Lung (tissue), 10 donors: ENCODE measurements around the gene SRGAP2C. TPM values are rescaled to one million over a fixed set of nuclear protein-coding genes. Genes with fewer than 3 reads are reported as not detected.
A peak's percentile ranks its signal among the peaks of the same experiment; 100 is the strongest.
"Not testable (repeated sequence)": the region's sequence is repeated elsewhere in the genome, so short reads cannot be mapped to it uniquely, and the experiment has no call there.

Experiments
- ATAC-seq: fragments of 200-7000 bp; cut with Tn5 transposase; one replicate; pipeline ENCODE4 v1.9.1; 2020; ENCODE audit warnings: moderate number of reproducible peaks; ENCODE audit not compliant: insufficient read depth, low FRiP score
- DNase-seq, 3 donors: peaks; one replicate each; pipeline ENCODE4 v3.0.0-alpha.2; 2013 to 2017
- H3K27ac ChIP-seq, 2 donors: one replicate each; pipeline ENCODE4 v1.5.1; 2013; ENCODE audit warnings: mild to moderate bottlenecking in 2 of 2, moderate library complexity in 2 of 2, control low read depth in 1 of 2, inconsistent platforms in 1 of 2, low read depth in 1 of 2, low read length in 1 of 2
- H3K27me3 ChIP-seq, 3 donors: one replicate each; pipeline ENCODE4 v1.5.1; 2013; ENCODE audit warnings: low read length in 2 of 3; ENCODE audit not compliant: control insufficient read depth in 3 of 3, insufficient read depth in 3 of 3
- H3K36me3 ChIP-seq, 4 donors: one replicate each; pipeline ENCODE4 v1.5.1; 2013; ENCODE audit warnings: low read length in 4 of 4, mild to moderate bottlenecking in 1 of 4, moderate library complexity in 1 of 4; ENCODE audit not compliant: control insufficient read depth in 4 of 4, insufficient read depth in 4 of 4
- H3K4me1 ChIP-seq, 5 donors: one replicate each; pipeline ENCODE4 v1.5.1; 2013; ENCODE audit warnings: low read length in 5 of 5, mild to moderate bottlenecking in 2 of 5, moderate library complexity in 1 of 5; ENCODE audit not compliant: control insufficient read depth in 5 of 5, insufficient read depth in 5 of 5
- H3K4me3 ChIP-seq: one replicate; pipeline ENCODE4 v1.5.1; 2013; ENCODE audit warnings: mild to moderate bottlenecking, control low read depth, moderate library complexity
- H3K9ac ChIP-seq, 2 donors: one replicate each; pipeline ENCODE4 v1.5.1; 2013; ENCODE audit warnings: low read length in 2 of 2, control low read depth in 1 of 2; ENCODE audit not compliant: insufficient read depth in 1 of 2
- H3K9me3 ChIP-seq, 4 donors: one replicate each; pipeline ENCODE4 v1.5.1; 2013; ENCODE audit warnings: low read length in 3 of 4, mild to moderate bottlenecking in 1 of 4, moderate library complexity in 1 of 4; ENCODE audit not compliant: control insufficient read depth in 4 of 4, insufficient read depth in 3 of 4
- WGBS, 2 donors: extraction: QIAGEN DNeasy Blood & Tissue Kit; methylation state at CpG; one replicate each; pipeline ENCODE4 v1.1.7; 2013; 5-methylcytosine and 5-hydroxymethylcytosine counted together
- polyA plus RNA-seq, 2 donors: library from polyadenylated mRNA; stranded (reverse); fragments of 200-250 nt; gene quantifications; one replicate each; pipeline ENCODE4 v1.2.1, GENCODE V29; 2013
- total RNA-seq, 2 donors: library from RNA; depleted of rRNA in 1 of 2; stranded (reverse); fragments of >200 nt in 1 of 2; gene quantifications; one replicate each; pipeline ENCODE4 v1.2.1, GENCODE V29; 2014 to 2021
- donor health status: Bipolar disorder and iron deficiency.
- donor health status: healthy.
- donor health status: DM: yes; HTN: yes; CAD: no.

The SRGAP2C gene
- total and polyA plus RNA-seq, 4 donors, result 3.9 to 34.6 (median 12.9) TPM

- H3K36me3 ChIP-seq, H3K4me1 ChIP-seq, DNase-seq, H3K9me3 ChIP-seq, H3K4me3 ChIP-seq, H3K27ac ChIP-seq, H3K27me3 ChIP-seq, H3K9ac ChIP-seq, ATAC-seq: not testable (repeated sequence)
- 77% methylated on average over 3 to 5 of the region's 6 CpGs for WGBS, 2 donors
Measured at GRCh38 chr1:121208375-121208774, 23.6 kb downstream of the SRGAP2C start.

GRCh38 chr1:121210778-121211177 is 26.0 kb downstream of the SRGAP2C start:
- not testable (repeated sequence) for ATAC-seq, H3K27me3 ChIP-seq, H3K9ac ChIP-seq, H3K36me3 ChIP-seq, H3K4me1 ChIP-seq, DNase-seq, H3K9me3 ChIP-seq, H3K27ac ChIP-seq, H3K4me3 ChIP-seq
- 90% methylated on average over 1 of the region's 2 CpGs; no CpG with 5 or more reads in 1 of the 2 donors for WGBS, 2 donors

- H3K9me3 ChIP-seq, H3K4me1 ChIP-seq, H3K4me3 ChIP-seq, H3K27ac ChIP-seq, ATAC-seq, H3K9ac ChIP-seq, H3K36me3 ChIP-seq, DNase-seq, H3K27me3 ChIP-seq: not testable (repeated sequence)
- WGBS, 2 donors, result 97% methylated on average over 3 of the region's 9 CpGs; no CpG with 5 or more reads in 1 of the 2 donors
Measured at GRCh38 chr1:121213491-121213890, 28.7 kb downstream of the SRGAP2C start.

GRCh38 chr1:121214544-121215156 is 29.9 kb downstream of the SRGAP2C start:
- H3K4me3 ChIP-seq, H3K27ac ChIP-seq, H3K27me3 ChIP-seq, ATAC-seq, H3K9ac ChIP-seq, DNase-seq, H3K36me3 ChIP-seq, H3K9me3 ChIP-seq, H3K4me1 ChIP-seq: not testable (repeated sequence)
- WGBS, 2 donors, result no CpG with 5 or more reads among the region's 5 CpGs

- WGBS, 2 donors, result 60 to 96% methylated on average over 1 of the region's 1 CpG
- not testable (repeated sequence) for H3K4me3 ChIP-seq, H3K9me3 ChIP-seq, DNase-seq, H3K27ac ChIP-seq, H3K36me3 ChIP-seq, ATAC-seq, H3K9ac ChIP-seq, H3K27me3 ChIP-seq, H3K4me1 ChIP-seq
Measured at GRCh38 chr1:121215699-121216417, 31.1 kb downstream of the SRGAP2C start.

GRCh38 chr1:121216676-121217075 is 31.9 kb downstream of the SRGAP2C start:
- H3K9ac ChIP-seq, H3K4me1 ChIP-seq, H3K9me3 ChIP-seq, H3K4me3 ChIP-seq, ATAC-seq, H3K27ac ChIP-seq, DNase-seq, H3K36me3 ChIP-seq, H3K27me3 ChIP-seq: not testable (repeated sequence)
- no CpG with 5 or more reads among the region's 1 CpG for WGBS, 2 donors

- H3K9ac ChIP-seq, H3K27me3 ChIP-seq, H3K4me3 ChIP-seq, H3K9me3 ChIP-seq, DNase-seq, H3K4me1 ChIP-seq, ATAC-seq, H3K27ac ChIP-seq, H3K36me3 ChIP-seq: not testable (repeated sequence)
- WGBS, 2 donors, result 88 to 90% methylated on average over 1 of the region's 1 CpG
Measured at GRCh38 chr1:121221770-121222169, 37.0 kb downstream of the SRGAP2C start.

- not testable (repeated sequence) for H3K9ac ChIP-seq, H3K9me3 ChIP-seq, H3K4me3 ChIP-seq, DNase-seq, H3K27ac ChIP-seq, H3K36me3 ChIP-seq, H3K27me3 ChIP-seq, H3K4me1 ChIP-seq
- WGBS, 2 donors, result 21 to 27% methylated on average over 3 of the region's 4 CpGs
- ATAC-seq, result peak; percentile 74
Measured at GRCh38 chr1:121224714-121225113, 39.9 kb downstream of the SRGAP2C start.
